SK-N-SH (cell line): ENCODE measurements around the gene KRT4.
"Not testable (repeated sequence)": the region's sequence is repeated elsewhere in the genome, so short reads cannot be mapped to it uniquely, and the experiment has no call there.

Experiments used
- FOXJ3 ChIP-seq: sonication (generic); formaldehyde crosslinking; IDR thresholded peaks from 2 replicates; pipeline ENCODE4 v1.5.1; 2020; ENCODE audit warnings: mild to moderate bottlenecking, missing genetic modification reagents
- GABPA ChIP-seq: IDR thresholded peaks from 2 replicates; pipeline ENCODE4 v1.4.0; 2012; ENCODE audit warnings: low read depth, mild to moderate bottlenecking
- JUND ChIP-seq: IDR thresholded peaks from 2 replicates; pipeline ENCODE4 v1.4.0; 2012
- MEF2A ChIP-seq: IDR thresholded peaks from 2 replicates; pipeline ENCODE4 v1.4.0; 2012; ENCODE audit warnings: low read depth, borderline replicate concordance
- RXRA ChIP-seq: IDR thresholded peaks from 2 replicates; pipeline ENCODE4 v1.4.0; 2012; ENCODE audit warnings: low read depth, mild to moderate bottlenecking, borderline replicate concordance
- TAF1 ChIP-seq: IDR thresholded peaks from 2 replicates; pipeline ENCODE4 v1.6.1; 2012; ENCODE audit warnings: low read depth, mild to moderate bottlenecking, low read length, moderate library complexity, borderline replicate concordance
- YY1 ChIP-seq: IDR thresholded peaks from 2 replicates; pipeline ENCODE4 v1.4.0; 2012; ENCODE audit warnings: low read depth, mild to moderate bottlenecking
- TF ChIP-seq, protein P1 (sequence below): fragments of 200-600 bp; sonication (generic); IDR thresholded peaks from 2 replicates; pipeline ENCODE4 v1.6.1; 2017; ENCODE audit warnings: antibody characterized with exemption, mild to moderate bottlenecking, moderate library complexity
- TF ChIP-seq, protein P2 (sequence below): fragments of 150-350 bp; IDR thresholded peaks from 2 replicates; pipeline ENCODE4 v1.6.1; 2017; ENCODE audit warnings: antibody characterized with exemption, low read length, low read depth, borderline replicate concordance
- TF ChIP-seq, protein P3 (sequence below): IDR thresholded peaks from 2 replicates; pipeline ENCODE4 v1.4.0; 2012; ENCODE audit warnings: low read depth, borderline replicate concordance

DNA sequence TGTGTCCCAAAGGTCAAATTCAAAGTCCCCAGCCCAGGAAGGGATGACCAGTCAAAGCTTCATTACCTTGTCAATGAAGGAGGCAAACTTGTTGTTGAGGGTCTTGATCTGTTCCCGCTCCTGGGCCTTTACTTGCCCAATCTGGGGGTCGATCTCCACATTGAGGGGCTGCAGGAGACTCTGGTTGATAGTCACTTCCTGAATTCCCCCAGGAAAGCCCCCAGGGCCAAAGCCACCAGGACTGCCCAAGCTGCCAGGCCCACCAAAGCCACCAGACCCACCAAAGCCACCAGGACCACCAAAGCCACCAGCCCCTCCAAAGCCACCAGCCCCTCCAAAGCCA lies 18.6 kb downstream of the KRT4 start:
- TF ChIP-seq, protein P1, sequence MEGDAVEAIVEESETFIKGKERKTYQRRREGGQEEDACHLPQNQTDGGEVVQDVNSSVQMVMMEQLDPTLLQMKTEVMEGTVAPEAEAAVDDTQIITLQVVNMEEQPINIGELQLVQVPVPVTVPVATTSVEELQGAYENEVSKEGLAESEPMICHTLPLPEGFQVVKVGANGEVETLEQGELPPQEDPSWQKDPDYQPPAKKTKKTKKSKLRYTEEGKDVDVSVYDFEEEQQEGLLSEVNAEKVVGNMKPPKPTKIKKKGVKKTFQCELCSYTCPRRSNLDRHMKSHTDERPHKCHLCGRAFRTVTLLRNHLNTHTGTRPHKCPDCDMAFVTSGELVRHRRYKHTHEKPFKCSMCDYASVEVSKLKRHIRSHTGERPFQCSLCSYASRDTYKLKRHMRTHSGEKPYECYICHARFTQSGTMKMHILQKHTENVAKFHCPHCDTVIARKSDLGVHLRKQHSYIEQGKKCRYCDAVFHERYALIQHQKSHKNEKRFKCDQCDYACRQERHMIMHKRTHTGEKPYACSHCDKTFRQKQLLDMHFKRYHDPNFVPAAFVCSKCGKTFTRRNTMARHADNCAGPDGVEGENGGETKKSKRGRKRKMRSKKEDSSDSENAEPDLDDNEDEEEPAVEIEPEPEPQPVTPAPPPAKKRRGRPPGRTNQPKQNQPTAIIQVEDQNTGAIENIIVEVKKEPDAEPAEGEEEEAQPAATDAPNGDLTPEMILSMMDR = not testable (repeated sequence)
- not testable (repeated sequence) for TF ChIP-seq MEF2A, JUND, YY1, RXRA, GABPA, FOXJ3, TAF1
- TF ChIP-seq, protein P2, sequence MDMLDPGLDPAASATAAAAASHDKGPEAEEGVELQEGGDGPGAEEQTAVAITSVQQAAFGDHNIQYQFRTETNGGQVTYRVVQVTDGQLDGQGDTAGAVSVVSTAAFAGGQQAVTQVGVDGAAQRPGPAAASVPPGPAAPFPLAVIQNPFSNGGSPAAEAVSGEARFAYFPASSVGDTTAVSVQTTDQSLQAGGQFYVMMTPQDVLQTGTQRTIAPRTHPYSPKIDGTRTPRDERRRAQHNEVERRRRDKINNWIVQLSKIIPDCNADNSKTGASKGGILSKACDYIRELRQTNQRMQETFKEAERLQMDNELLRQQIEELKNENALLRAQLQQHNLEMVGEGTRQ = not testable (repeated sequence)
- TF ChIP-seq, protein P3, sequence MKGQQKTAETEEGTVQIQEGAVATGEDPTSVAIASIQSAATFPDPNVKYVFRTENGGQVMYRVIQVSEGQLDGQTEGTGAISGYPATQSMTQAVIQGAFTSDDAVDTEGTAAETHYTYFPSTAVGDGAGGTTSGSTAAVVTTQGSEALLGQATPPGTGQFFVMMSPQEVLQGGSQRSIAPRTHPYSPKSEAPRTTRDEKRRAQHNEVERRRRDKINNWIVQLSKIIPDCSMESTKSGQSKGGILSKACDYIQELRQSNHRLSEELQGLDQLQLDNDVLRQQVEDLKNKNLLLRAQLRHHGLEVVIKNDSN = not testable (repeated sequence)
